Thyroid gland (tissue), 4 donors: ENCODE results near the gene TRPM1. TPM values are rescaled to one million over a fixed set of nuclear protein-coding genes. Genes with fewer than 3 reads are reported as not detected.
A peak's percentile ranks its signal among the peaks of the same experiment; 100 is the strongest.

Experiments used
- DNase-seq, 2 donors: peaks; one replicate each; pipeline ENCODE4 v3.0.0-alpha.2; 2019
- H3K27ac ChIP-seq, 3 donors: fragments of 200-600 bp; sonication (generic); 1 replicate in 2 of 3; 2 replicates in 1 of 3; pipeline ENCODE4 v1.5.1; 2016 to 2019; ENCODE audit warnings: mild to moderate bottlenecking in 1 of 3, moderate library complexity in 1 of 3
- H3K27me3 ChIP-seq: fragments of 200-600 bp; sonication (generic); one replicate; pipeline ENCODE4 v1.5.1; 2019
- H3K36me3 ChIP-seq, 2 donors: fragments of 200-600 bp; sonication (generic); one replicate each; pipeline ENCODE4 v1.5.1; 2016 to 2019
- H3K4me1 ChIP-seq, 2 donors: fragments of 200-600 bp; sonication (generic); one replicate each; pipeline ENCODE4 v1.5.1; 2017 to 2019
- H3K4me3 ChIP-seq, 3 donors: fragments of 200-600 bp; sonication (generic); replicated peaks in 1 of 3; 1 replicate in 2 of 3; 2 replicates in 1 of 3; pipeline ENCODE4 v1.5.1; 2016; ENCODE audit warnings: mild to moderate bottlenecking in 1 of 3
- H3K9me3 ChIP-seq: fragments of 200-600 bp; sonication (generic); one replicate; pipeline ENCODE4 v1.5.1; 2017
- CTCF ChIP-seq, 6 experiments: fragments of 200-600 bp in 3 of 6; fragments of 450-650 bp in 3 of 6; sonication (generic) in 3 of 6; IDR thresholded peaks; one replicate each; pipeline ENCODE4 v1.5.1; 2016 to 2019; ENCODE audit warnings: antibody characterized with exemption in 6 of 6, mild to moderate bottlenecking in 2 of 6, inconsistent platforms in 1 of 6, moderate library complexity in 1 of 6
- POLR2A ChIP-seq, 2 donors: fragments of 450-650 bp; IDR thresholded peaks; one replicate each; pipeline ENCODE4 v1.6.1; 2017; ENCODE audit warnings: antibody characterized with exemption in 2 of 2, mild to moderate bottlenecking in 2 of 2, moderate library complexity in 1 of 2
- WGBS, 2 donors: methylation state at CpG; one replicate each; pipeline ENCODE4 v1.1.5; 2017; 5-methylcytosine and 5-hydroxymethylcytosine counted together
- intact Hi-C: fragments of 100-400 bp; cut with DNase I; formaldehyde crosslinking; loops from one replicate; pipeline ENCODE4 v1.15.1; 2023
- total RNA-seq, 4 donors: library from RNA; depleted of rRNA; stranded (reverse); fragments of >200 nt; gene quantifications; one replicate each; pipeline ENCODE4 v1.2.3, GENCODE V29; 2016

Gene TRPM1
- total RNA-seq, 4 donors from 2014 or later, result not detected

GRCh38 chr15:31129769-31130303 lies 28.3 kb upstream of the TRPM1 start:
- intact Hi-C loops, result loop anchor here (5.0 to 10.0 kb wide), 2 partner anchors 125 to 238 kb away; no protein-coding TSS in a partner anchor

GRCh38 chr15:31128919-31129768 lies 27.6 kb upstream of the TRPM1 start:
- Histone ChIP-seq H3K27me3 (no peaks in the 10 kb centered on the region), H3K27ac (no peak overlapping the region), H3K4me3 (no peak overlapping the region), H3K4me1 (peaks cover 0 to 4% of the 10 kb centered on the region in 2 donors), H3K36me3 (no peaks in the 10 kb centered on the region), H3K9me3 (no peaks in the 10 kb centered on the region)
- intact Hi-C loops, result loop anchor here (5.0 kb wide), 1 partner anchor 237 kb away; no protein-coding TSS in a partner anchor
- peak; percentile 85 to 97 (median 88) for TF ChIP-seq CTCF (IDR thresholded peaks at IDR 0.05)
- TF ChIP-seq POLR2A (IDR thresholded peaks at IDR 0.05), result no peak
- WGBS, 2 donors, result 34 to 41% methylated on average over 15 to 19 of the region's 19 CpGs
- peak; percentile 74 to 80 for DNase-seq

More at GRCh38 chr15:31129769-31130303, 28.3 kb upstream of the TRPM1 start:
- TF ChIP-seq POLR2A (IDR thresholded peaks at IDR 0.05) (no peak), CTCF (IDR thresholded peaks at IDR 0.05) (no peak)
- Histone ChIP-seq H3K4me3 (no peak overlapping the region), H3K9me3 (no peaks in the 10 kb centered on the region), H3K4me1 (peaks cover 0 to 4% of the 10 kb centered on the region in 2 donors), H3K27me3 (no peaks in the 10 kb centered on the region), H3K27ac (no peak overlapping the region), H3K36me3 (no peaks in the 10 kb centered on the region)
- 80 to 86% methylated on average over 3 of the region's 3 CpGs for WGBS, 2 donors
- no peak for DNase-seq

- Histone ChIP-seq H3K4me3 (no peak overlapping the region), H3K9me3 (no peaks in the 10 kb centered on the region), H3K4me1 (peaks cover 0 to 4% of the 10 kb centered on the region in 2 donors), H3K36me3 (no peaks in the 10 kb centered on the region), H3K27me3 (no peaks in the 10 kb centered on the region), H3K27ac (no peak overlapping the region)
- TF ChIP-seq CTCF (IDR thresholded peaks at IDR 0.05) (no peak), POLR2A (IDR thresholded peaks at IDR 0.05) (no peak)
- WGBS, 2 donors, result 78 to 84% methylated on average over 2 to 4 of the region's 6 CpGs
- intact Hi-C loops, result loop anchor here (5.0 kb wide), 1 partner anchor 236 kb away; no protein-coding TSS in a partner anchor
- DNase-seq, result no peak
Observed at GRCh38 chr15:31128477-31128876, 27.0 kb upstream of the TRPM1 start.

GRCh38 chr15:31127596-31128261 lies 26.2 kb upstream of the TRPM1 start:
- no peak for DNase-seq
- Histone ChIP-seq H3K27ac (no peak overlapping the region), H3K9me3 (no peaks in the 10 kb centered on the region), H3K4me3 (no peak overlapping the region), H3K36me3 (no peaks in the 10 kb centered on the region), H3K27me3 (no peaks in the 10 kb centered on the region), H3K4me1 (peaks cover 0 to 4% of the 10 kb centered on the region in 2 donors)
- no peak for TF ChIP-seq CTCF (IDR thresholded peaks at IDR 0.05)
- intact Hi-C loops, result loop anchor here (5.0 kb wide), 1 partner anchor 235 kb away; no protein-coding TSS in a partner anchor
- WGBS, 2 donors, result 86 to 87% methylated on average over 13 of the region's 13 CpGs
